HG02588 (cell line): ENCODE results near the gene SLC12A7.
"Not testable (repeated sequence)": the region's sequence is repeated elsewhere in the genome, so short reads cannot be mapped to it uniquely, and the experiment has no call there.

Experiments
- ATAC-seq: cut with Tn5 transposase; IDR thresholded peaks from one replicate; pipeline ENCODE4 v1.9.1; 2021; ENCODE audit warnings: mild to moderate bottlenecking, moderate library complexity; ENCODE audit not compliant: unreplicated experiment

SLC12A7 gene

DNA sequence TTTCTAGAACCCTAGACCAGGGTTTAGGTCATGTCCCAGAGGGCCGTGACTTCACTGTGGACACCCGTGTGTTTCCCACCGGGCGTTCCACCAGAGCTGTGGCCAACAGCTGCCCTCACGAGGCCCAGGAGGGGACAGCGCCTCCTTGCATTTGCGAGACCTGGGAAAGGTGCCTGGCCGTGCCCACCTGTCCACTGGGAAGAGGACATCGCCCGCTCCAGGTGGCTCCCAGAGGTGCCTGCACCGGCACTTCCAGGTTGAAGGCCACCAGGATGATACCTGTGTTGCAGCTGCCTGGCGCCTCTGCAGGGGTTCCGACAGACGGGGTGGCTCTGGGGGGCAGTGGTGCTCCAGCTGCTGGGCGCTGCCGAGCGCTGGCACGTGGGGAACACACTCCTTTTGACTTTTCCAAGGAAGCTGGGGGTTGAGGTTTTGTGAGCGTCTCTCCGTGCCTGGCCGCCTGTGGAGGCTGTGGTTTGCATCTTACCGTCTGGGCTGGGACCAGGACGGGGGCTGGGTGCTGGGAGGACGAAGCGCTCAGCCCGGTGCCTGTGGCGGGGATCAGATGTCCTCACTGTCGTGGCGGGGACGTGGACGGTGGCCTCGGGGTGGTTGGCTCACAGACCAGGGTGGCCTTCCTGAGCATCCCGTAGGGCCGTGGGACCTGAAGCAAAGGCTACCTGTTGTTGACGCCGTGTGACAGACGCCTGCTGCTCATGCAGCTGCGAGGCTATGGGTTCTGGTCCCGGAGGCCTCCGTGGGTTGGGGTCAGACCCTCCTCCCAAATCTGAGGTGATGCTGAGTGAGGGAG, 84.0 kb downstream of the SLC12A7 start:
- ATAC-seq = no peak

DNA sequence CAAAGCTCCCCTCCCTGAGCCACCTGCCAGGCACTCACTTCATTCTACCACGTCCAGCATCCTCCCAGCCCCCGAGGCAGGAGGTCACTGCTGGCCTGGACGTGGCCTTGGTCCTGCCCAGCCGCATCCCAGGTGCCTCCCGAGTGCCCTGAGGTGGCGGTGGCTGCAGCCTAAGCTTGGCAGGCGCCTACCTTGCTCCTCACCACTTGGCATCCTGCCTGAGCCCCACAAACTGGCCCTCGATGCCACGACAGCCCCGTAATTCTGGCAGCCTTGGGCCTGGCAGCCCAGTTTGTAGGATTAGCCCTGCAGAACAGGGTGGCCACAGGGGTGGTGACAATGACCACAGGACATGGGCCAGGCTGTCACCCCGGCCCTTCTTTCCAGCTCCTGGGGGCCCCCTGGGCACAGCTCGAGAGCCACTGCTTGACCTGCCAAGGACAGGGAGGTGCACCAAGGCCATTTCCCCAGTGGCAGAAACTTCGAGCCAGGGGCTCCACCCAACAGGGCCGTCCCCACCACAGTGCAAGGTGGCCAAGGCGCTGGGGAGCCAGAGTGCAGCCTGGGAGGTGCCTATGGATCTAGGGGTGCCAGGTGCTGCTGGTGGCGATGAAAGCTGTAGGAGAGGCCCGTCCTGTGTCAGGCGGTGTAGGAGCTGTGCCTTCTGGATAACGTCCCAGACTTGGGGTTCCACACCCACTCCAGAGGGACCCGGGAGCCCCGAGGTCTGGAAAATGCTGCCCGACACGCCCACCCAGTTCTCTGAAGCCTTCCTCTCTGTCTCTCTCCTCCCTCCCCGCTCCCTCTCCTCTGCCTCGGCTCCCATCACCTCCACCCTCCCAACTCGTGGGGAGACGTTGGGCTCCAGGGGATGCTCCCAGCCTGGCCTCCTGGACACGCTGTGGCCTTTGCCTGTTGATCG, 84.9 kb downstream of the SLC12A7 start:
- no peak for ATAC-seq

DNA sequence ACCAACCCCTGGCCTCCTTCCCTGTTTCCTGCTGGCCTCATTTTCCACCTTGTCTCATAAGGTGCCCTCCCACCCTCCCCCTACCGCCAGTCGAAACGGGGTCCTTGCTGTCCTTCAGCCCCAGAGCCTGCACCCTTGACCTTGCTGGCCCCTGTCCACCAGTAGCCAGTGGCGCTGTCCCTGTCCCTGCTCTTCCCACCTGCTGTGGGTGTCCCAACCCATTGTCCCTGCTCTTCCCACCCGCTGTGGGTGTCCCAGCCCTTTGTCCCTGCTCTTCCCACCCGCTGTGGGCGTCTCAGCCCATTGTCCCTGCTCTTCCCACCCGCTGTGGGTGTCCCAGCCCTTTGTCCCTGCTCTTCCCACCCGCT, 89.9 kb downstream of the SLC12A7 start:
- ATAC-seq = not testable (repeated sequence)

DNA sequence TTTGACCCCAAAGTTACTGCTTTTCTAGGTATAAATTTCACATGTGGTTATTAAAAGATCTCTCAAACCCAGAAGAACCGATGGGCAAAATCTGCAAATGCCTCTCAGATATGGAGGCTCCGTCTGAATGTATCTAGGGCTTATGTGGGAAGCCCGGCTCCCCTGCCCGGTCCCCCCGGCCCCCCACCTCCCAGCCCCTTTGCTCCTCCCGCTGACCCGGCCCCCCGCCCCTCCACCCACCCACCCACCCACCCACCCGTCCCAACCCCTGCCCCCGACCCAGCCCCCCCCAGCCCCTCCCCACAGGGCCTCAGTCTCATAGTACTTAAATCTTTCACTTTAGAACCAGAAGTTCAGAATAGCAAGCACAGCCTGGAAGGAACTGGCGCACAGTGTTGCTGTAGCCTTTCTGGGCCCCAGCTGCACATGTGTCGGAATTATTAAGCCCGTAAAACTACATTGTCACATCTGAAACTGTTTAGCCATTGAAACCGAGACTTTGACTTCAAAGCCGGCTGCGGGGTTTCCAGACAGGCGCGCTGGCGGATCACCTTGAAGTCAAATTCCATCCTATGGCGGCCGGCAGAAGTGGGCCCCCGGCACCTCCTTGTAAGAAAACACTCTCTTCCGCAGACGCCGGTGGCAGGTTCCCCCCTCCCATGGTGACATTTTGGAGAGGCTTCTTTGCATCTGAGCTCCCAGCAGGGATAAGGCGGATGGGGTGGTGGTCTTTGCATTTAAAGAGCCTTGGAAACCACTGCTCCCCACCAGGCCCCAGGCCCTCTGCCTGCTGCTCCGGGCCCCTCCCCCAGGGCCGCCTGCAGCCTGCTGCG, 90.5 kb downstream of the SLC12A7 start:
- no peak for ATAC-seq

DNA sequence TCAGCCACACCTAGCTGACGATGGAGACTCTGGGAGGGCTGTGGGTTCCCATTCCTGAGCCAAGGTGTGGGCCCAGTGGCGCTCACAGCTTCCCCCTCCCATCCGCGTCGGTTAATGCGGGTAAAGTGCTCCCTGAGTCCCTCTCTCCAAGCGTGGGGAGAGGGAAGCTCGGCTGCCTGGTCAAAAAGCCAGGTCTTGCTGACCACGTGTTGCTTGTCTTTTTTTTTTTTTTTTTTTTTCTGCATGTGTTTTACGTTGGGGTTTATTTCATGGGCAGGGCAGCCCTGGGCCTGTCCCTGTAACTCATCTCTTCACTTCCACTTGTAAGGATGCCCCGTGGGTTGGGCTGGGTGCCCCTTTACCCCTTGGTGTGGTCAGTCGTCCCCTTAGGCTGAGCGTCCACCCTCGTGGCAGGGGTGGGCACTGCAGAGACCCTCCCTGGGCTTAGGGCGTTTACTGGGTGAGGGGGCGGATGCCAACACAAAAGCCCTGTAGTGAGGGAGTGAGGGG, 91.4 kb downstream of the SLC12A7 start:
- ATAC-seq = no peak

DNA sequence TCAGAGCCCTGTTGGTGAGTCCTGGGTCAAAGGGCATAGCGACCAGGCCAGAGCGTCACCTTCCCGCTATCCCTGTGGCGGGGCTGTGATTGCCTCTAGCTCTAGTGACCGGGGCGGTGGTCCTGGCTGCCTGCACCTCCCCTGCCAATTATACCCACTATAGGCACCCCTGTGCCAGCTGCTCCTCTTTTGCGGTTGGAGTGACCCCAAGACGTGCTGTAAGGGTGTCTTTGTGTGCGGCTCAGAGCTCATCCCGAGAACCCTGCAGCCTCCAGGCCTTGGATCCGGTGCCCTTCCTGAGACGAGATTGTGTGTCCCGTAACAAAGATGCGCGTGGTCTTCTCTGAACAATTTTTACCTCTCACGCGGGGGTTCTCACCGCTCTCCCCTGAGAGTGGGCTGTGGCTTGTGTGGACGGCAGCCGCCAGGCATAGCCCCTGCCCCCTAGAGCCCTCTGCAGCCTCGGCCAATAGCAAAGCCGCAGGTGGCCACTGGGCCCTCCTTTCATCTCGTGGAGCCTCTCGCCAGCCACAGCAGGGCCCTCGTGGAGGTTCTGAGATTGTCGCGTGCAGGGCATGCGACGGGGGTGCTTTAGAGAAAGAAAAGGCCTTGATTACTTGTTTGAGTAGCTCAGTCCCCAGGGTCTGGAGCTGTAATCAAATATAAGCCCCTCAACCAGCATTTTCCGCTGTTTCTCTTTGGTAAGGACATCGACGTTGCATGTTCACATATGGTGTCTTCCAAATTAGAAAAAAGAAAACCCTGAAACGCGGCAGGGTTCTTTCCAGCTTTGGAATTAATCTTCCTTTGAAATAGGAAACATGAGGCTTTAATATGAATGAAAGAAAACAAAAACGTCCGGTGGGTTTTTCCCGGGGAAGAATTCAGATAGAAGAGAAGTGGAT, 92.6 kb downstream of the SLC12A7 start:
- ATAC-seq = no peak

DNA sequence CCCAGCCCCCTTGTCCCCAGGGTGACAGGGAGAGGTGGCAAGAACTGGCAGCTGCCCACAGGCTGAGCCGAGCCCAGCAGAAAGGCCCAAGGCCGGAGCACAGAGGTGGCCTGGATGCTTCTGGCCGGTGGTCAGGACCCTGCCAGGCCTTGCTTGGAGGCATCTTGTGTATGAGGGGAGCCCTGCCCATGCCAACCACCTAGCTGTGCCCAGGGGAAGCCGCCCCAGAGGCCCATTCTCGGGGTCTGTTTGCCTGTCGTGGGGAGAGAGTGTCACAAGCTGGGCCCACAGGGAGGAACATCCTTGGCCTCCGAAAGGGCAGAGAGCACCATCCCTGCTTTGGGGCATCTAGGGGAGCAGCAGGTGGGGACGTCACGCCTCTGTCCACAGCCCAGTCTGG, 93.3 kb downstream of the SLC12A7 start:
- no peak for ATAC-seq

DNA sequence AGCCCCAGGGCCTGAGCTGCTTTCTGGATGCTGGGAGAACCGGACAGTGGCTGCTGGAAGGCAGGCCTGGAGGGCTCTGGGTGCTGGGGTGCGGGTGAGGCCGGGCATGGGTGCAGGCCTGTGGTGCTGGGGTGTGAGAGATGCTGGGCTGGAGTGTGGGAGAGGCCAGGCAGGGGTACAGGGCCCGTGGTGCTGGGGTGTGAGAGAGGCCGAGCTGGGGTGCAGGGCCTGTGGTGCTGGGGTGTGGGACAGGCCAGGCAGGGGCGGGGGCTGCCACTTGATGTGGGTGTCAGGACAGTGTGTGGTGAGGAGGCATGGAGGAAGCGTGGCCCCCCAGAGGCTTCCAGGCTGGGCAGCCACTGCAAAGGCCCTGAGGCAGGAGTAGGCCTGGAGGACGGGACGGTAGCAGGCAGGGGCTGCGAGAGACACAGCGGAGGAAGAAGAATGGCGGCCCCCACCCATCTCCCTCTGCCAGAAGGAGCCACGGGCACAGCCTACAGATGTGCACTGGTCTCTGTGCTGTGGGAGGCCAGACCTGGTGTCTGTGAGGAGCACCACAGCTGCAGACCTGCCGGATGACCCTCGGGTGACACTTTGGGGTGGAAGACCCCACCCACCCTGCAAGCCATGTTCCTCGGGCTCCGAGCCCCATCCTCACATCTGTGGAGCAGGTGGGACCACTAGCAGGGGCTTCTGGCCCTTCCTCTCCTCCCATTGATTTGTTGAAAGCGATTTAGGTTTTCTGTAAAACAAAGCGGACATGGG, 94.0 kb downstream of the SLC12A7 start:
- no peak for ATAC-seq

DNA sequence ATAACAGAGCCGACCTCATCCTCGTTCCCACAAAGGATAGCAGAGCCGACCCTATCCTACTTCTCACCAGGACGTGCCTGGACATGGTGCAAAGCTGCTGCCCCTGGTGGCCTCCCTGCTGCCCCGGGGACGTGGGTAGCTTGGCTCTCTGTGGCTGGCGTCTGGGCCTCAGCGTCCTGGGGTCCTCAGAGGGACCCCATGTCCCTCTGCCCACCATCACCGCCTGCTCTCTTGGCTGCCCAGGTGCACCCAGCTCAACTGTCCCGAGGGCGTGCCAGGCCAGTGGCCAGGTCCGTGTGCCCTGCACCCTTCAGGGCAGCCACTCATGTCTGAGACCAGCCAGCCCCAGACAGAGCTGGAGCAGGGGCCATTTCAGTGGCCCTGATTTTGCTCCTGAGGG, 94.8 kb downstream of the SLC12A7 start:
- ATAC-seq = no peak

DNA sequence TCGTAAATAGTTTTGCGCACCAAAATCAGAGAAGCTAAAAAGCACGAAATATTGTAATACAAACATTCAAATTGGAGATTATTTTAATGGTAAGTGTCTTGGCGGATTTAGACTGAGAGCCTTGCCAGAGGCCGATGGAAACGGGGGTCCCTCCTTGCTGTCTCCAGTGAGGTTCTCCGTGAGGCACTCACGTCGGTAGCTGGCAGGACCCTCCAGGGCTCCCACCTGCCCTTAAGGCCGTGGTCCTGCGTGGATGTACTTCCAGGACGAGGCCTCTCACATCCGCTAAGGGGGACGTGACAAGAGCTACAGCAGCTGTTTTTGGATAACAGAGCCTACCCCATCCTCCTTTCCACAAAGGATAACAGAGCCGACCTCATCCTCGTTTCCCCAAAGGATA, 95.4 kb downstream of the SLC12A7 start:
- ATAC-seq = no peak

DNA sequence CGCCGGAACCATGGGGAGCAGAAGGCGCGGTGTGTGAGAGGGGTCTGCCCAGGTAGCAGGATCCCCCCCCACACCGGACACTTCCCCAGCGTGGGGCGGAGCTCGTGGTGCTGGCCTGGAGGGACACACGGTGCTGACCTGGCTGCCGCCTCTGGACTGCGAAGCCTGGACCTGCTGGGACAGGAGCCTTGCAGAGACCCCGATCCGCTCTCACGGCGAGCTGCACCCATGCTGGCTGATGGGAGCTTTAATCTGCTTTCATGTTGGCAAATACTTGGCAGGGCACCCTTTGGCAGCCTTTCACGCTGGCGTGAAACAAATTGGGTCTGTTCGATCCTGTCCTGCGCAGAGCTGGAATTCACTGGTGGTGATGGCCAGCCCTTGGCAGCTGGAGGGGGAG, 95.8 kb downstream of the SLC12A7 start:
- no peak for ATAC-seq

DNA sequence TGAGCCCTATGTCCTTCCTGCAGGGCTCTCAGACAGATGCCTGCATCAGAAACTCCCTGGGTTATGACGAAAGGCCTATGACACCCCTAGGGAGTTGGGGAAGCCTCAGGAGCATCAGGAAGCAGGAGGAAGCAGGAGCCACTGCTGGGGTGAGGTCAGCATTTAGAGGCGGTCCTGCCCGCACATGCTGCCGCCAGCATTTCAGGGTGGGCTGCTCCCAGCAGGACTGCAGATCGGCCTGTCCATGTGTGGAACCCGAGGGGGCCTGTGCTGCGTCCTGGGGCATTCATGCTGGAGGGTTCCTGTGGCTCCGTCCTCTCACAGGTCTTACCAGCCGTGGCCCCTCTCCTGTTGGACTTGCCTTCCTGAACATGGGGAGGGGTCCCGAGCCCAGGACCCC, 96.4 kb downstream of the SLC12A7 start:
- ATAC-seq = no peak

DNA sequence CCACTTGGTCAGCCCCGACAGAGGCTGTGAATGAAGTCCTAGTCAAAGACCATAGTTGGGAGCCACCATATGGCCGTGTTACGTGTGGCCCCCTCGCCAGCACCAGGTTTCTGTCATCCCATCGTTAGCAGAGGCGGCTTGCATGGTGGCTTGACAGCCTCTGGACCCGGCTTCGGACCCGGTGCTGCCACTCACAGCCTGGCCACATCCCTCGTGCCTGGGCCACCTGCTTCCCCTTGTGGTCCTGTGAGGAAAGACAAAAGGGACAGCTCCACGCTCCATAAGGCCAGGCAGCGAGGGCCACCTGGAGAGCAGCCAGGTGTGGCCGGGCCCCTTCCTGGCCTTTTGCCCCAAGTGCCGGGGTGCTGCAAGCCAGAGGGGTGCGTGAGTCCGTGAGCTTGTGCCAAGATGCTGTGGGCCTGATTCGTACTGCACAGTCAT, 97.1 kb downstream of the SLC12A7 start:
- ATAC-seq = no peak

DNA sequence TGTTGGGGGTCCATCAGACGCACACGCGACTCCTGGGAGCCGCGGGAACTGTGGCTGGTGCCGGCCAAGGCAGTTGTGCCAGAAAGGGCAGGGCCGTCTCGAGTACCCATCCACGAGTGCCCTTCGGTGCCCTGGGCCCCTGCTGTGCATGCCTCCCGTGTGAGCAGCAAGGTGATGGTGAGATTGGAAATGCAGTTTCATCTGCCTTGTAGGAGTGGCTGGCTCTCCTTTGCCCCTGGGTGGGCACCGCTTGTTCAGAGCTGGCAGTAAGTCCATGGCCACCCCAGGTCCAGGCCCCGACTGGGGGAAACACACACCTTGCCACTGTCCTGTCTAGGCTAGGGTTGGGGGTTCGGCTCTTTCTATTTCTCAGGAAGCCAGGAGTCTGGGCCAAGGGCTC, 97.5 kb downstream of the SLC12A7 start:
- no peak for ATAC-seq

DNA sequence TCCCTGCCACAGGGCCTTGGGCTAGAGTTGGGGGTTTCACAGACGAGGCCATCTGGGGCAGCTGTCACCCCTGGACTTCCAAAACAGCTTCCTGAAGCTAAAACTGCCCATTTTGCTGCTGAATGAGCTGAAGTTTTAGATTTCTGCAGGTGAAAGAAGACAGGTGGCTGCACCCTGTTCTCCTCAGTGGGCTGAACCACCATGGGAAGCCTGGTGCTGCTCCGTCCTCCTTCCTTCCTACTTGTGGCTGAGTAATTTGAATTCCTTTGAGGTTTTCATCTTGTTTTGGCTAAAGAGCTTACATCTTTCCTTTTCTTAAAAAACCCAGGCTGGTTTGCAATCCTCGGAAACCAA, 97.9 kb downstream of the SLC12A7 start:
- ATAC-seq = no peak

DNA sequence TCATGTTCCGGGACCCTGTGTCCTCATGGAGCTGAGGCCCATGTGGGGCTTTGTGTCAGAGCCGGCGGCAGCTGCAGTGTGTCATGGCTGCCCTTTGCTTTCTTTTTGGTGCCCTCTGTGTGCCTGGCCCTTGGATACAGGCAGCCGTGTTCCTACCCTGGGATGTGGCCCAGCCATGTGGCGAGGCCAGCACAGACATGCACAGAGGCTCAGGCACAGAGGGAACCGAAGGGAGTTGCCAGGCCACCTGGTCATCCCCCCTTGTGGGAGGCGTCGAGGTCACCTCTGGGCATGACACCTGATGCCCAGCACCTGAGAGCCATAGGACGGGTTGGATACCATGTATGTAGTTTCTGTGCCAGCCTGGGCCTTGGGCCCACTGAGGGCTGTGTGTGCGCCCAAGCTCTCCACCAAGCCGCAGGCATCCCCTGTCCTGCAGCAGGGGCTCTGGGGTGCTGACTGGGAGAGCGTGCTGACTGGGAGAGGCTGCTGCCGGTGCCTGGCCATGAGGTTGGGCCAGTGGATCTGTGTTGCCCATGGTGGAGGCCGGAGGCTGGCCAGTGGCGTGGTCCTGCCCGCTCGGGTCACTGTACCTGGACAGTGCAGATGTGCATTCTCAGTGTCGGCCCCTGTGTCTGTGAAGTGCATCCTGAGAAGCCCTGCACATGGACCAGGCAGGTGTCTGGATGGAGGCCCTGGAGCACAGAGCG, 98.5 kb downstream of the SLC12A7 start:
- ATAC-seq = no peak

DNA sequence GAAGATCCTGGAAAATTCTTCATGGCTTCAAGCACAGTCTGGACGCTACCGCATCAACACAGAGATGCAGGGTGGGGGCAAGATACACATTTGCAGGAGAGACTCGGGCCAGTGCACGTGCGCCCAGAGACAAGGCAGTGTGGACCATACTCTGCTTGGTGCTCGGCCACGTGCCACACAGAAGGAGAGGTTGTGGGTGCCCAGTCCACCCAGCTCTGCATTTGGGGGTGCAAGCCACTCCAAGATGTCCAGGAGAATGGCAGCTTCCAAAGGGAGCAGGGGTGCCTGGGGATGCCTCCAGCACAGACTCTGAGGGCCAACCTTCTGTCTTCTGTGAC, 99.0 kb downstream of the SLC12A7 start:
- no peak for ATAC-seq

DNA sequence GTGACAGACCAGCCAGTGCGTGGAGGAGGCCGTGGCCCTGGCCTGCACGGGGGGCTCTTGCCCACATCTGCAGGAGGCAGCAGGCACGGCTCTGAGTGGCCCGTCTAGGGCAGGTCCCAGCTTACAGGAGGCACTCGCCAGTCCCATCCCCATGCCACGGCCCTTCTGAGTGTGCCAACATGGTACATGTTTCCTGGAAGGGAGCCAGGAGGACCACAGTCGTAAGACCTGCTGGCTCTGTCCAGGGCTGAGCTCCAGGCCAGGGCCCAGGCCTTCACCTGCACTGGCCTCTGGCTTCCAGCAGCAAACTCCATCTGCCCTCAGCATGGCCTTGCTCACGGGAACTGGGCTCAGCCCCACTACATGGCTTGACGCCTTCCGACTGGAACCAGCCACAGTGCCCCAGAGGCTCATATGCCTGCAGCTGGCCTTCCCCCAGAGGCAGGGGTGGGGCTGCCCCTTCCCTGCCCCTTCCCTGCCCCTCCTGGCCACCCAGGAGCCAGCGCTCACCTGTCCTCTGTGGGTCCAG, 99.5 kb downstream of the SLC12A7 start:
- no peak for ATAC-seq
